ENCODE results near the gene DSC3. TPM values are rescaled to one million over a fixed set of nuclear protein-coding genes. Genes with fewer than 3 reads are reported as not detected.

The DSC3 gene
- total RNA-seq, 1 experiment from 2014 or later: 0.61 TPM

- H4K91ac ChIP-seq (ENCODE audit: insufficient read length, low read depth, low read length): no peak overlapping the region
- no peak overlapping the region for H3K56ac ChIP-seq (ENCODE audit: insufficient read length, low read depth, low read length)
- H3K27me3 ChIP-seq (ENCODE audit: insufficient read depth, low read length): no peaks in the 10 kb centered on the region
- no peak overlapping the region for H4K5ac ChIP-seq (ENCODE audit: insufficient read length, low read depth, low read length)
- Mint-ChIP-seq H3K9me3 (no peaks in the 10 kb centered on the region), H3K27ac (no peak overlapping the region), H3K36me3 (ENCODE audit: insufficient read depth in 1 of 3, low read depth in 3 of 3) (peaks cover 9 to 37% (median 29%) of the 10 kb centered on the region in 3 experiments; a peak in 6 of 7 replicates), H3K4me1 (no peaks in the 10 kb centered on the region), H3K4me3 (no peak overlapping the region), H3K27me3 (ENCODE audit: low read depth) (no peaks in the 10 kb centered on the region)
- H3T11ph ChIP-seq (ENCODE audit: low read length): no peak overlapping the region
- no peak overlapping the region for H3K9ac ChIP-seq (ENCODE audit: extremely low read depth, insufficient read length, low read length)
- H2BK5ac ChIP-seq (ENCODE audit: insufficient read length, low read length): no peak overlapping the region
- no peak overlapping the region for H3K27ac ChIP-seq (ENCODE audit: insufficient read length, low read depth, low read length)
- H3K23me2 ChIP-seq (ENCODE audit: insufficient read length, low read depth, low read length, poor library complexity, severe bottlenecking): no peaks in the 10 kb centered on the region
- no peak overlapping the region for H2BK15ac ChIP-seq (ENCODE audit: low read depth, low read length)
- H3K18ac ChIP-seq (ENCODE audit: insufficient read length, low read depth, low read length): no peak overlapping the region
- no peak overlapping the region for H3K23ac ChIP-seq (ENCODE audit: insufficient read length, low read depth, low read length)
- H3K79me2 ChIP-seq (ENCODE audit: insufficient read depth, low read length): no peaks in the 10 kb centered on the region
- no peaks in the 10 kb centered on the region for H3K4me1 ChIP-seq (ENCODE audit: insufficient read depth, low read length)
- H3K4me2 ChIP-seq (ENCODE audit: insufficient read depth, insufficient read length, low read length): no peak overlapping the region
- no peak overlapping the region for H3K14ac ChIP-seq (ENCODE audit: insufficient read depth, low read length)
- no peak overlapping the region for H2AFZ ChIP-seq (ENCODE audit: low read length)
- no peaks in the 10 kb centered on the region for H3K79me1 ChIP-seq (ENCODE audit: insufficient read depth, low read depth, low read length, poor library complexity, severe bottlenecking)
- H2BK20ac ChIP-seq (ENCODE audit: low read depth, low read length, poor library complexity, severe bottlenecking): no peak overlapping the region
- no peak for DNase-seq
- H3K4ac ChIP-seq (ENCODE audit: low read depth, low read length): no peak overlapping the region
- H2BK120ac ChIP-seq (ENCODE audit: low read depth, low read length, poor library complexity, severe bottlenecking): no peak overlapping the region
- no peak overlapping the region for H4K8ac ChIP-seq (replicated peaks; ENCODE audit: insufficient read length, low read depth, low read length)
- H4K20me1 ChIP-seq (ENCODE audit: control insufficient read depth, insufficient read depth, insufficient read length): no peaks in the 10 kb centered on the region
- H2AK5ac ChIP-seq (ENCODE audit: insufficient read length, low read length): no peak overlapping the region
- TF ChIP-seq CTCF (conservative IDR thresholded peaks at IDR 0.05): no peak
- H2BK12ac ChIP-seq (ENCODE audit: insufficient read length, low read depth, low read length): no peak overlapping the region
- no CpG with 5 or more reads among the region's 3 CpGs for WGBS (ENCODE audit: extremely low coverage, insufficient read length, low lambda C conversion rate)
- H3K9me3 ChIP-seq (ENCODE audit: control insufficient read depth, low read depth, low read length): no peaks in the 10 kb centered on the region
Observed at GRCh38 chr18:31079973-31080372, 37.4 kb upstream of the DSC3 start.

Measured in H9 (cell line).